ENCODE results near the gene LRMDA. TPM values are rescaled to one million over a fixed set of nuclear protein-coding genes. Genes with fewer than 3 reads are reported as not detected.

The LRMDA gene
- total and polyA plus RNA-seq, 2 of the 8 experiments (the other 6 are each of a cell fraction or from before 2014, with no cell fraction given), result 0.86 to 2.8 TPM

GRCh38 chr10:75662715-75663114 lies 231.3 kb downstream of the LRMDA start:
- FAIRE-seq, result no peak
- CTCF ChIA-PET (ENCODE audit: partially characterized antibody), result no interaction called here
- H4K20me1 ChIP-seq (replicated peaks in 1 of 2; ENCODE audit: control insufficient read depth in 1 of 2, insufficient read depth in 2 of 2, low read length in 2 of 2), result no peaks in the 10 kb centered on the region

More at GRCh38 chr10:75662715-75663114, 231.3 kb downstream of the LRMDA start:
- Histone ChIP-seq H3K27ac (ENCODE audit: low read depth, low read length) (no peak overlapping the region), H3K23me2 (ENCODE audit: low read depth, low read length) (no peaks in the 10 kb centered on the region), H3K79me2 (ENCODE audit: control insufficient read depth in 1 of 2, insufficient read depth in 2 of 2, low read length in 2 of 2) (no peaks in the 10 kb centered on the region), H3K56ac (replicated peaks; ENCODE audit: insufficient read length, low read depth, low read length) (no peak overlapping the region), H2BK5ac (ENCODE audit: low read depth, low read length) (no peak overlapping the region), H2AFZ (ENCODE audit: low read length) (no peak overlapping the region), H3K4me2 (ENCODE audit: insufficient read depth in 1 of 2, low read depth in 2 of 2, low read length in 2 of 2) (no peak overlapping the region), H2BK20ac (ENCODE audit: low read length) (no peak overlapping the region), H3K4ac (replicated peaks; ENCODE audit: insufficient read length, low read depth, low read length) (no peak overlapping the region), H3K9ac (replicated peaks in 1 of 4; ENCODE audit: extremely low read depth in 1 of 4, low read depth in 3 of 4, low read length in 3 of 4) (no peak overlapping the region), H3K14ac (ENCODE audit: insufficient read length) (no peak overlapping the region), H2BK15ac (ENCODE audit: low read length) (no peak overlapping the region), H4K91ac (replicated peaks; ENCODE audit: insufficient read length, low read length) (no peak overlapping the region), H3K23ac (ENCODE audit: insufficient read length) (no peak overlapping the region), H3K9me3 (ENCODE audit: insufficient read depth in 2 of 2, low read depth in 1 of 2, low read length in 1 of 2) (no peaks in the 10 kb centered on the region), H3K18ac (ENCODE audit: extremely low read depth, low read length) (no peak overlapping the region), H4K5ac (ENCODE audit: insufficient read length, low read depth, low read length) (no peak overlapping the region), H2BK12ac (ENCODE audit: low read depth, low read length) (no peak overlapping the region), H3K4me3 (ENCODE audit: extremely low read depth in 1 of 4, insufficient read depth in 2 of 4, low read depth in 3 of 4, low read length in 4 of 4) (no peak overlapping the region), H4K8ac (ENCODE audit: extremely low read depth, insufficient read depth, low read length) (no peak overlapping the region), H3K4me1 (replicated peaks in 1 of 4; ENCODE audit: control insufficient read depth in 3 of 4, insufficient read depth in 4 of 4, low read length in 3 of 4) (no peaks in the 10 kb centered on the region), H2AK5ac (ENCODE audit: low read depth, low read length) (no peak overlapping the region), H3K79me1 (ENCODE audit: low read depth, low read length) (no peaks in the 10 kb centered on the region), H3K27me3 (replicated peaks in 1 of 4; ENCODE audit: control insufficient read depth in 3 of 4, extremely low read depth in 1 of 4, insufficient read depth in 3 of 4, low read length in 3 of 4) (no peaks in the 10 kb centered on the region), H2BK120ac (replicated peaks; ENCODE audit: low read depth, low read length) (no peak overlapping the region), H3K36me3 (ENCODE audit: control insufficient read depth in 2 of 4, insufficient read depth in 4 of 4, low read length in 3 of 4) (no peaks in the 10 kb centered on the region)
- TF ChIP-seq CEBPB (IDR thresholded peaks at IDR 0.05; ENCODE audit: low read depth, low read length) (no peak), EGR1 (IDR thresholded peaks at IDR 0.05; ENCODE audit: borderline replicate concordance, low read depth, low read length) (no peak), EZH2 (IDR thresholded peaks at IDR 0.05; ENCODE audit: low read depth, low read length, severe bottlenecking) (no peak), RNF2 (IDR thresholded peaks at IDR 0.05; ENCODE audit: borderline replicate concordance, low read depth, low read length, missing control alignments, poor library complexity, severe bottlenecking) (no peak), POLR2A (IDR thresholded peaks at IDR 0.05; ENCODE audit: control extremely low read depth in 1 of 2, low read depth in 2 of 2, low read length in 2 of 2) (no peak), HDAC6 (IDR thresholded peaks at IDR 0.05; ENCODE audit: low read depth, low read length) (no peak)
- DNase-seq (ENCODE audit: low read depth in 1 of 2, low spot score in 2 of 2), result no peak
- 87% methylated on average over 3 of the region's 3 CpGs; no CpG with 5 or more reads in 1 of the 2 experiments for WGBS, 2 experiments (ENCODE audit: extremely low coverage in 1 of 2, insufficient coverage in 1 of 2, insufficient read length in 1 of 2, insufficient replicate concordance in 2 of 2, low coverage in 1 of 2, low lambda C conversion rate in 2 of 2, missing lambda C conversion rate in 1 of 2)
- POLR2A ChIA-PET (ENCODE audit: partially characterized antibody), result no interaction called here
